Fibroblast of lung (primary cell): ENCODE data around the gene DIAPH3.

ENCODE experiments used
- EZH2 ChIP-seq: IDR thresholded peaks from 2 replicates; pipeline ENCODE4 v1.5.1; 2012; ENCODE audit warnings: low read length, control low read depth, mild to moderate bottlenecking; ENCODE audit errors: missing control alignments
- TF ChIP-seq, protein P1 (sequence below), 2 donors: IDR thresholded peaks in 1 of 2; conservative IDR thresholded peaks in 1 of 2; 1 replicate in 1 of 2; 2 replicates in 1 of 2; pipeline ENCODE4 v1.5.1; 2011 to 2012; ENCODE audit warnings: low read length in 2 of 2, control low read depth in 1 of 2, inconsistent platforms in 1 of 2, low read depth in 1 of 2, mild to moderate bottlenecking in 1 of 2

GRCh38 chr13:60201286-60201685, 37.6 kb upstream of the DIAPH3 start:
- TF ChIP-seq, protein P1, sequence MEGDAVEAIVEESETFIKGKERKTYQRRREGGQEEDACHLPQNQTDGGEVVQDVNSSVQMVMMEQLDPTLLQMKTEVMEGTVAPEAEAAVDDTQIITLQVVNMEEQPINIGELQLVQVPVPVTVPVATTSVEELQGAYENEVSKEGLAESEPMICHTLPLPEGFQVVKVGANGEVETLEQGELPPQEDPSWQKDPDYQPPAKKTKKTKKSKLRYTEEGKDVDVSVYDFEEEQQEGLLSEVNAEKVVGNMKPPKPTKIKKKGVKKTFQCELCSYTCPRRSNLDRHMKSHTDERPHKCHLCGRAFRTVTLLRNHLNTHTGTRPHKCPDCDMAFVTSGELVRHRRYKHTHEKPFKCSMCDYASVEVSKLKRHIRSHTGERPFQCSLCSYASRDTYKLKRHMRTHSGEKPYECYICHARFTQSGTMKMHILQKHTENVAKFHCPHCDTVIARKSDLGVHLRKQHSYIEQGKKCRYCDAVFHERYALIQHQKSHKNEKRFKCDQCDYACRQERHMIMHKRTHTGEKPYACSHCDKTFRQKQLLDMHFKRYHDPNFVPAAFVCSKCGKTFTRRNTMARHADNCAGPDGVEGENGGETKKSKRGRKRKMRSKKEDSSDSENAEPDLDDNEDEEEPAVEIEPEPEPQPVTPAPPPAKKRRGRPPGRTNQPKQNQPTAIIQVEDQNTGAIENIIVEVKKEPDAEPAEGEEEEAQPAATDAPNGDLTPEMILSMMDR (conservative IDR thresholded peaks at IDR 0.05 in 1 of 2, IDR thresholded peaks at IDR 0.05 in 1 of 2; ENCODE audit: low read depth in 1 of 2, low read length in 2 of 2) = no peak
- TF ChIP-seq EZH2 = no peak
